NCI-H446 (cell line): ENCODE data around the gene GPS2.

Experiments
- DNase-seq, 2 experiments: peaks; one replicate each; lab custom pipeline; 2025; lab: John Stamatoyannopoulos, UW

The GPS2 gene

DNA sequence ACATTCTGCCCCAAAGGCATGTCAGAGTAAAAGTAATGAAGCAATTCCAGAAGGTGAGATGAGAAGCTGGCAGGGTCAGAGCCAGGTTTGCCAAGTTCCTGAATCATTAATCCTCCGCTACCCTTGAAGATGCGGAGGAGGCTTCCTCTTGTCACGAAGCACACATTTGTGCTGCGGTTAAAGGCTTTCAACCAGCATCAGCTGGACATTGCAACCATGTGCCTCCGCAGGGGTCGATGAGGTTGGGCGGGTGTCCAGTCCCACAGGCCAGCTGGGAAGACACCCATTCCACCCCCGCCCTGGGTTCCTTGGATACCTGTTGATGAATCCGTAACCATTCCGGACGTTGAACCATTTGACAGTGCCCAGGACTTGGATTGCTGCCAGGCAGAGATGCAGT, 22.0 kb downstream of the GPS2 start:
- no peak for DNase-seq

DNA sequence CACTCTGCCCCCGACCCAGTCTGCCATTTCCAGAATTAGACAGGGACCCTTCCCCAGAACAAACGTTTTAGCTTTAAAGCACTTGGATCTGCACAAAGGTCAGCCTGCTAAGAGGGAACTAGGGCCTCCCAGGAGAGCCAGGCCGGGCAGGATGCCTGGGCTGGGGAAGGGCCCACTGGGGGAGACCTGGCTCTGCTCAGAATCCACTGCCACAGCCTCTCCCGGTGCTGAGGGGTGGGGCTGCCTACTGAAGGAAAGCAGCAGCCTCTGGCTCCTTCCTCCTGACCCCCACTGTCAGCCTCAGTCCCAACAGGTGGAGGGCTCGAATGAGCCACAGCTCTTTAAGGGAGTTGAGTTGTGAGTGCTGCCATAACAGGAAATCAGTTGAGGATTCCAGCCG, 22.4 kb downstream of the GPS2 start:
- no peak for DNase-seq

DNA sequence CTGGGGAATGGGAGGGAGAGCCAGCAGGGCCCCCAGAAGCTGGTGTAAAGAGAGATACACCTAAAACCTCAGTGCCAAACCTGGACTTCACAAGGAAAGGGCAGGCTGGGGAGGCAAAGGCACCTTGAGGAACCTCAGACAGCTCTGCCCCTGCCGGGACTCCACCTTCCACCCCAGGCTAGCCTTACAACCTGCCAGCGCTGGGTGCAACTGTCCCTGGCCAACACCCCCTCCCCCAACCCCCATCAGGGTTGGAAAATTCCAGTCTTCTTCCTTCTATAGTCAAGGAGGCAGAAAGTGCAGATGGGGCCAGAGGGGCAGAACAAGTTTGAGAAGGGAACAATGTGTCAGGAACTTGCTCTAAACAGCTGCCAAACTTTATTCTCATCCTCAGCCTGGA, 23.0 kb downstream of the GPS2 start:
- no peak for DNase-seq

DNA sequence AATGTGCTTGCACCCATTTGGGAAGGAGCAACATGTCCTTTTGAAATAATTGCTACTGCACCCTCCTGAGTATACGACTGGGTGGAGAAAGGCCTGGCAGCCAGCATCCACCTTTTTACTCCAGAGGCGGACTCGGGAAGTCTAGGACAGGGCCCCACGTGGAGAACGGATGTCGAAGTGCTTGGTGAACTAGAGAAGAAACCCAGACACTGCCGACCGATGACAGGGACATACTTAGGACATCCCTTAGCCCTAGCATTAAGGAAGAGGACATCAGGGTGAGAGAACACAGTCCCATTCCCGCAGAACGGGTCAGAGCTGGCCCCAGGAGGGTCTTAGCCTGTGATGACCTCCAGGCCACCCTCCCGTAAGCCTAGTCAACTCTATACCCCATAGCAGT, 24.5 kb downstream of the GPS2 start:
- DNase-seq: no peak

DNA sequence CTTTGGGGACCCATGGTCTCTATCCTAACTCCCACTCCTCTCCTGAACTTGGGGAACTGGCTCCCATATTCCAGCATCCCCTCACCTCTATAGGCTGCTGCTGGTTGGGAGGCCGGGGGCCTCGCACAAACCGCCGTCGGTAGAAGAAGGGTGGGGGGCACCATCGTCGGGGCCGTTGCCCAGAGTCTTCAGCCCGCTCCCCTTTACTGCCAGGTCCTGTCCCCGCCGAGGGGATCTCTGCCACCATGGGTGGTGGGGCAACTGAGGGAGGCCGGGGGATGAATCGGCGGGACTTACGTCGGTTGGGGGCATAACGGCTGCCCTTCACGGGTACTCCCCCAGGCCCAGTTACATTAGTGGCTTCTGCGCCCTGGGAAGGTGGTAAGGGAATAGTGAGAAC, 25.0 kb downstream of the GPS2 start:
- DNase-seq: no peak

DNA sequence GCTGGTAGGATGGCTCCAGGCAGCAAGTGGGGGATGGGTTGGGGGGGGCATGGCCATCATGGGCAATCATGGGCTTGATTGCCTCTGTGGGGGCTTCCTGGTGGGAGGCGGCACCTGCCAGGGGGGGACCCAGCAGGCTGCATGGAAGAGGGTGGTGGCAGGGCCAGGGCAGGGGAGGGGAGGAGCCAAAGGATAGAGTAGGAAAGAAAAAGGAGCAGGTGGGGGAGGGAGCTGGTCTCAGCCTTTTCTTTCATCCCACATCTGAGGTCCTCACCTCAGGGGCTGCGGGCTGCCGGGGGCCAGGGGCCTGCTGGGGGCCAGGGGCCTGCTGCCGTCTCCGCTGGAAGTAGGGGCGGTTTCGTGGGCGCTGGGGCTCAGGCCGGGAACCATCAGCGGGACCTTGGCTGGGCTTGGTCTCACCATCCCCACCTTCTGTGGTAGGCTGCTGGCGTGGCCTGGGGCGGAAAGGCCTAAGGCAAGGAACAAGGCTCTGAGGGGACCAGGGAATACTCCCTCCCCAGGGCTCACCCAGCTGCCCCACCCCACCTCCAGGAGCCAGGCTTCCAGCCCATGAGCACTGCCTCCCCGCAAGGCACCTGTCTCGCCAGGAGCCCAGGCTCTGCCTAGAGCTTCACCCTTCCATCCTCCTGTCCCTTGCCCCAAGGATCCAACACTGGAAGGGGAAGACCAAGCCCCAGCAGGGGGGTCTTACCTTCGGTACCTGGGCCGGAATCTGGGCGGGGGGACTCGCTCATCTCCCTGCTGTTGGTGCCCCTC, 25.7 kb downstream of the GPS2 start:
- DNase-seq: no peak

DNA sequence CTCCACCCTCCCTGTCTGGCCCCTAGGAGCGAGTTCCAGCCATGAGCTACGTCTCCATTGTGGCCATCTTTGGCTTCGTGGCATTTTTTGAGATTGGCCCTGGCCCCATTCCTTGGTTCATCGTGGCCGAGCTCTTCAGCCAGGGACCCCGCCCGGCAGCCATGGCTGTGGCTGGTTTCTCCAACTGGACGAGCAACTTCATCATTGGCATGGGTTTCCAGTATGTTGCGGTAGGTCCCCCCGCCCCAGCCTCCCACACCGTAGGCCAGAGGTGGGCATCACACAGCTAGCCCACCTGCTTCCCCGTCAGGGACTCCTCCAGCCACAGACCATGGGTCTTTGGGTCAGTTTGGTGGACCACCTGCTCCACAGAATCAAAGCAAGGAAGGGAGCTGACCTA, 29.5 kb downstream of the GPS2 start:
- DNase-seq: no peak

DNA sequence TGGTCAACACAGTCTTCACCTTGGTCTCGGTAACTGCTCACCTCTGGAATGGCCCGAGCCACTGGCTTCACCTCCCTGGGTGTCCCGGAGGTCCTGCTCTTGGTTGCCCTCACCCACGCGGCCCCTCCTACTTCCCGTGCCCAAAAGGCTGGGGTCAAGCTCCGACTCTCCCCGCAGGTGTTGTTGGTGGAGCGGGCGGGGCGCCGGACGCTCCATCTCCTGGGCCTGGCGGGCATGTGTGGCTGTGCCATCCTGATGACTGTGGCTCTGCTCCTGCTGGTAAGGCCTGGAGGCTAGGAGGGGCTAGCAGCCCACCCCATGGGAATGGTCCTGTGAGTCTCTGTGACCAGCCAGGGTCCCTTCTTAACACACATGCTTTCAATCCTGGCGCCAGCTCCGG, 30.2 kb downstream of the GPS2 start:
- no peak for DNase-seq

DNA sequence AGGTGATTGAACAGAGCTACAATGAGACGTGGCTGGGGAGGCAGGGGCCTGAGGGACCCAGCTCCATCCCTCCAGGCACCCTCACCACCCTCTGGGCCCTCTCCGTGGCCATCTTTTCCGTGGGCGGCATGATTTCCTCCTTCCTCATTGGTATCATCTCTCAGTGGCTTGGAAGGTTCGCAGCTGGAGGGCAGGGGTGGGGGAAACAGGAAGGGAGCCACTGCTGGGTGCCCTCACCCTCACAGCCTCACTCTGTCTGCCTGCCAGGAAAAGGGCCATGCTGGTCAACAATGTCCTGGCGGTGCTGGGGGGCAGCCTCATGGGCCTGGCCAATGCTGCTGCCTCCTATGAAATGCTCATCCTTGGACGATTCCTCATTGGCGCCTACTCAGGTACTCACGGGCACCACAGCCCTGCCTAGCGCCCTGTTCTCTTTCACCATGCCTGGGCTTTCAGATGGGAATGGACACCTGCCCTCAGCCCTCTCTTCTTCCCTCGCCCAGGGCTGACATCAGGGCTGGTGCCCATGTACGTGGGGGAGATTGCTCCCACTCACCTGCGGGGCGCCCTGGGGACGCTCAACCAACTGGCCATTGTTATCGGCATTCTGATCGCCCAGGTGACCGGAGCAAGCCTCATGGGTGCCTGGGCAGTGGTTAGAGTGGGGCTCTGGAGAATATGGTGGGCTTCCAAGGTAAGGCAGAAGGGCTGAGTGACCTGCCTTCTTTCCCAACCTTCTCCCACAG, 31.5 kb downstream of the GPS2 start:
- DNase-seq: no peak

DNA sequence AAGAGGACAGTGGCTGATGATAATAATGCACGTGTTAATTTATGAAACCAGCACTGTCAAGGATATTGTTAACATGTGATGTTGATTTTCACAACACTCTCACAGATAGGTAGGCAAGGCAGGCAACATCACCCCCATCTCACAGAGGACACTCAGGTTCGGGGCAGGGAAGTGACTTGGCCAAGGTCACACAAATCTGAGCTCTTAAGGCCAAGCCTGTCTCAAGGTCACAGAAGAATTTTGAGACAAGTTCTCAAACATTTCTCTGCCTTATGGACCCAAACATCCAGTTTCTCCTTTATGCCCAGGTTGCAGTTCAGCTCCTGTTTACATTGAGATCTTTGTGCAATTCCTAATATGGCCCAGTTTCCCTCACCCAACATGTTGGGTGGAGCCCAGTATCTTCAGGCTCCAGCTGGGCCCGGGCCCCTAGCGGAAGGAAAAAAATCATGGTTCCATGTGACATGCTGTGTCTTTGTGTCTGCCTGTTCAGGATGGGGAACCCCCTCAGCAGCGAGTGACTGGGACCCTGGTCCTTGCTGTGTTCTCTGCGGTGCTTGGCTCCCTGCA, 32.3 kb downstream of the GPS2 start:
- DNase-seq: no peak

DNA sequence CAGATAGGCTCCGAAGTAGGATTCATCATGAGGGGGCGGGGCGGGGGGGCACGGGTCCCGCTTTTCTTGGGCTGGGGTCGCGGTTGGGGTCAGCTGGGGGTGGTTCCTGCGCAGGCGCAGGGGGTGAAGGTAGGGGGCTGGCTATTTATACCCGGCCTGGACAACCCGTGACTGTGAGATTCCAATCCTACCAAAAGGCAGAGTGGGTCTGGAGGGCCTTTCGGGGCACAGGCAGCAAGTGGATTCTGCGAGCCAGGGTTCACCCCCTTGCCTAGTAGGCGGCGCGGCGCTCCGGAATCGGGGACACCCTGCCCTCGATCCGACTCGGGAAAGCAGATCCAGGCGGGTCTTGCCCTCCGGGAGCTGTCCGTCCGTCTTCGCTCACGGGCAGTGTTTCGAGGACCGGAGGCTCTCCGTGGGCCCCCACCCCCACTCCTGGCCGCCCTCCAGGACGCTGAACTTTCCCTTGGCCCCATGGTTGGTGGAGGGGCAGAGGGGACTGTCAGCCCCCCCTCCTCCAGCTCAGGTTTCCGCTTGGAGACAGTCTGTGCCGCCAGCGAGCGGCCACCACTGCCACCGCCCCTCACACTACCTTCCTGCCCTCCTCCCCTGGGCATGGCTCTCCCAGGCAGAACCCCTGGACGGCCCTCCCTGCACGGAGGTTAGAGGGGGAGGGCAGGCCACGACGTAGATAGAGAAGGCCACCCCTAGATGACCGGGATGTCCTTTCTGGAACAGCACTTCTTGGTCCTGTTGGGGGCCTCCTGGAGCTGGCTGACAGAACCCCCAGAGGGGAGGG, 33.0 kb downstream of the GPS2 start:
- DNase-seq: no peak

DNA sequence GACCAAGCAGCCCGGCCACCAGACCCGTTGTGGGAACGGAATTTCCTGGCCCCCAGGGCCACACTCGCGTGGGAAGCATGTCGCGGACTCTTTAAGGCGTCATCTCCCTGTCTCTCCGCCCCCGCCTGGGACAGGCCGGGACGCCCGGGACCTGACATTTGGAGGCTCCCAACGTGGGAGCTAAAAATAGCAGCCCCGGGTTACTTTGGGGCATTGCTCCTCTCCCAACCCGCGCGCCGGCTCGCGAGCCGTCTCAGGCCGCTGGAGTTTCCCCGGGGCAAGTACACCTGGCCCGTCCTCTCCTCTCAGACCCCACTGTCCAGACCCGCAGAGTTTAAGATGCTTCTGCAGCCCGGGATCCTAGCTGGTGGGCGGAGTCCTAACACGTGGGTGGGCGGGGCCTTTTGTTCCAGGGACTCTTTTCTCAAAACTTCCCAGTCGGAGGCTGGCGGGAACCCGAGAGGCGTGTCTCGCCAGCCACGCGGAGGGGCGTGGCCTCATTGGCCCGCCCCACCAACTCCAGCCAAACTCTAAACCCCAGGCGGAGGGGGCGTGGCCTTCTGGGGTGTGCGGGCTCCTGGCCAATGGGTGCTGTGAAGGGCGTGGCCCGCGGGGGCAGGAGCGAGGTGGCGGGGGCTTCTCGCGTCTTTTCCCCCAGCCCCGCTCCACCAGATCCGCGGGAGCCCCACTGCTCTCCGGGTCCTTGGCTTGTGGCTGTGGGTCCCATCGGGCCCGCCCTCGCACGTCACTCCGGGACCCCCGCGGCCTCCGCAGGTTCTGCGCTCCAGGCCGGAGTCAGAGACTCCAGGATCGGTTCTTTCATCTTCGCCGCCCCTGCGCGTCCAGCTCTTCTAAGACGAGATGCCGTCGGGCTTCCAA, 33.8 kb downstream of the GPS2 start, which contains the start of gene SLC2A4:
Gene SLC2A4 (plus strand): TSS at position 645 of the 879 bp plus-strand sequence. CDS start 217 bp downstream, at position 862.
- peak; percentile 93 to 98 for DNase-seq

DNA sequence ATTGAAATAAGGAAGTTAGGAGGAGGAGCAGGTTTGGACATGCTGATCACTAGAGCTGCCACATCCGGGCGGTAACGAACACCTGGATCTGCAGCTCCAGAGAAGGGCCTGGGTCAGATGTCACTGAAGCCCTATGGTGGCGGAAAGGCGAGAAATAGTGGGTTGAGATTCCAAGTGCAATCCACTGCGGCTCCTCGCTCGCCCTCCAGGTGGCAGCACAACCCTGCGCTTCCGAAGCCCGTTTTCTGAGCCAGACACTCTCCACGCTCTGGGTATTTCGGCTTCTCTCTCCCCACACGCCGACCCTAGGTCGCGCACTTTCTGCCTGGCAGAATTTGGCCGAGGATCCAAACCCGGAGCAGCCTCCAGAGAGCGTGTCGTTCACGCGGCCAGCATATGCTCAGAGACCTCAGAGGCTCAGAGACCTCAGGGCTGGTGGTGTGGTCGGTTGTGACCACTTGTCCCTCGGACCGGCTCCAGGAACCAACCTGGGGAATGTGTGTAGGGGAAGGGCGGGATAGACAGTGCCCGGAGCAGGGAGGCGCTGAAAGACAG, 34.6 kb downstream of the GPS2 start:
- peak; percentile 70 to 82 for DNase-seq

DNA sequence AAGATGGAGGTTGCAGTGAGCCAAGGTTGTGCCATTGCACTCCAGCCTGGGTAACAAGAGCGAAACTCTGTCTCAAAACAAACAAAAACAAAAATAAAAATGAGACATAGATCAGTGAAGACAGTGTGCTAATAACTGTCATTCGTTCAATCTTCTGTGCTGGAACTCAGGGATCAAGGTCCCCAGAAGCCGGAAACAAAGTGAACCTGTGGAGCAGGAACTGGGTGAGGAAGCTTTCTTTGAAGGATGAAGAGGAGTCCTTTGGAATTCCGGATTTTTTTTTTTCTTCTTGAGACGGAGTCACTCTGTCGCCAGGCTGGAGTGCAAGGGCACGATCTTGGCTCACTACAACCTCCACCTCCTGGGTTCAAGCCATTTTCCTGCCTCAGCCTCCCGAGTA, 35.7 kb downstream of the GPS2 start:
- DNase-seq: no peak

DNA sequence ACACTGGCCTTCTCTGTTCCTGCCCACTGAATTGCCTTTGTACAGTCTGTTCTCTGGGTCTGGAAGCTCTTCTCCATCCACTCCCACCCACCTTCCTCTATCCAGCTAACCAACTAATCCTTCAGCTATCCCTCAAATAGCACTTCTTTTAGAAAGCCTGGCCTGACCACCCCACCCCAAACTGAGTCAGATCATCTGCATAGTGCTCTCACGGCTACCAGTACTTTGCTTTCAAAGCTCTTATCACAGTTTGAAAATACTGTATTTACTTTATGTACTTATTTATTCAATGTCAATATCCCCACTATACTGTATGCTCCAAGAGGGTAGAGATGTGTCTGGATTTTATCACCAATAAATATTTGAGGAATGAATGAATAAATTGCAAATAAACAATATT, 48.4 kb downstream of the GPS2 start:
- no peak for DNase-seq

DNA sequence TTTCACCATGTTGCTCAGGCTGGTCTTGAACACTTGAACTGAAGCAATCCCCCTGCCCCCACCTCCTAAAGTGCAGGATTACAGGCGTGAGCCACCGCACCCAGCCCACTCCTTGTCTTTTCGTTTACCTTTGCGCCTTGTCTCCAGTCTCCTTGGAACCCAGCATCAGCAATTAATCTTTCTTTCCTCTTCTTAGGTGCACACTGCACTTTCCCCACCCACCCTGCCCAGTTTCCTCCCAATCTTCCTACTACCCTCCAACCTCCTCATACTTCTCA, 51.4 kb downstream of the GPS2 start:
- DNase-seq: no peak

DNA sequence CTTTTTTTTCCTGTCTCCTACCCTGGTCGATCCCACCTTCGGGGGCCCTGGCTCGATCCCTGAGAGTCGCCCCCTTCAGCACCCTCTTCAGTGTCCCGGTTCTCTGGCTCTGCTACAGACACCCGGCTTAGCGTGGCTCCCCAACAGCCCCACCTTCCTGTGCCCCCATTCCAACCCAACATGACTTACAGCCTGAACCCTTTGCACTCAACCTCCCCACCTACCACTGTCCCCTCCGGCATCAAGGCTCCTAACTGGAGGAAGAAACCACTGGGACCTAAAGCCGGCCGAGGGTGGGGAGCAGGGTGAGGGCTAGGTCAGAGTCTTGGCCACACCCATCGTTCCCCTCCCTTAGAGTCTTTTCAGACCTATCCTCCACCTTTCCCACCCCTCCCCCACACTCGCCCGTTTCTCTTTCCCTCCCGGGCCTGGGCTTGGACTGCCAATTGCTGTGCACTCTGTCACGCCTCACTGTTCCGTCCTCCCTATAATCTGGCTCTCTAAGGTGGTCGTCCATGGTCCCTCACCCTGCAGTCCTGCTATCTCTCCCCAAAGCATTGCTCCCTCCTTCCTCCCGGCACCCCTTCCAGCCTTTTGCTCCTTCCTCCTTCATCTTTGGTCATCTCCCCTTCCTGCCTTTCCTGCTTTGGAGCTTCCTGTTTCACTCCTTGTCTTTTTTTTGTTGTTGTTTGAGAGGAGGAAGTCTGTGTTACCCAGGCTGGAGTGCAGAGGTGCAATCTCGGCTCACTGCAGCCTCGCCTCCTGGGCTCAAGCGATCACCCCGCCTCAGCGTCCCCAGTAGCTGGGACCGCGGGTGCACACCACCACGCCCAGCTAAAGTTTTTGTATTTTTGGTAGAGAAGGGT, 52.0 kb downstream of the GPS2 start:
- peak in 1 of 2 experiments; percentile 15 for DNase-seq
